ENCODE data around the gene FXN.

Gene FXN

GRCh38 chr9:69020301-69021145 is 15.0 kb upstream of the FXN start:
- H3K4me3 ChIP-seq (ENCODE audit: control insufficient read depth, low read depth, low read length): no peak overlapping the region
- DNase-seq (ENCODE audit: low read depth): no peak
- TF ChIP-seq, protein P1, sequence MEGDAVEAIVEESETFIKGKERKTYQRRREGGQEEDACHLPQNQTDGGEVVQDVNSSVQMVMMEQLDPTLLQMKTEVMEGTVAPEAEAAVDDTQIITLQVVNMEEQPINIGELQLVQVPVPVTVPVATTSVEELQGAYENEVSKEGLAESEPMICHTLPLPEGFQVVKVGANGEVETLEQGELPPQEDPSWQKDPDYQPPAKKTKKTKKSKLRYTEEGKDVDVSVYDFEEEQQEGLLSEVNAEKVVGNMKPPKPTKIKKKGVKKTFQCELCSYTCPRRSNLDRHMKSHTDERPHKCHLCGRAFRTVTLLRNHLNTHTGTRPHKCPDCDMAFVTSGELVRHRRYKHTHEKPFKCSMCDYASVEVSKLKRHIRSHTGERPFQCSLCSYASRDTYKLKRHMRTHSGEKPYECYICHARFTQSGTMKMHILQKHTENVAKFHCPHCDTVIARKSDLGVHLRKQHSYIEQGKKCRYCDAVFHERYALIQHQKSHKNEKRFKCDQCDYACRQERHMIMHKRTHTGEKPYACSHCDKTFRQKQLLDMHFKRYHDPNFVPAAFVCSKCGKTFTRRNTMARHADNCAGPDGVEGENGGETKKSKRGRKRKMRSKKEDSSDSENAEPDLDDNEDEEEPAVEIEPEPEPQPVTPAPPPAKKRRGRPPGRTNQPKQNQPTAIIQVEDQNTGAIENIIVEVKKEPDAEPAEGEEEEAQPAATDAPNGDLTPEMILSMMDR (conservative IDR thresholded peaks at IDR 0.05; ENCODE audit: control insufficient read depth, insufficient read depth, low read depth, low read length): no peak

GRCh38 chr9:69023650-69024049 is 11.9 kb upstream of the FXN start:
- TF ChIP-seq, protein P1 (conservative IDR thresholded peaks at IDR 0.05; ENCODE audit: control insufficient read depth, insufficient read depth, low read depth, low read length): no peak
- DNase-seq (ENCODE audit: low read depth): no peak
- no peak overlapping the region for H3K4me3 ChIP-seq (ENCODE audit: control insufficient read depth, low read depth, low read length)

DNA sequence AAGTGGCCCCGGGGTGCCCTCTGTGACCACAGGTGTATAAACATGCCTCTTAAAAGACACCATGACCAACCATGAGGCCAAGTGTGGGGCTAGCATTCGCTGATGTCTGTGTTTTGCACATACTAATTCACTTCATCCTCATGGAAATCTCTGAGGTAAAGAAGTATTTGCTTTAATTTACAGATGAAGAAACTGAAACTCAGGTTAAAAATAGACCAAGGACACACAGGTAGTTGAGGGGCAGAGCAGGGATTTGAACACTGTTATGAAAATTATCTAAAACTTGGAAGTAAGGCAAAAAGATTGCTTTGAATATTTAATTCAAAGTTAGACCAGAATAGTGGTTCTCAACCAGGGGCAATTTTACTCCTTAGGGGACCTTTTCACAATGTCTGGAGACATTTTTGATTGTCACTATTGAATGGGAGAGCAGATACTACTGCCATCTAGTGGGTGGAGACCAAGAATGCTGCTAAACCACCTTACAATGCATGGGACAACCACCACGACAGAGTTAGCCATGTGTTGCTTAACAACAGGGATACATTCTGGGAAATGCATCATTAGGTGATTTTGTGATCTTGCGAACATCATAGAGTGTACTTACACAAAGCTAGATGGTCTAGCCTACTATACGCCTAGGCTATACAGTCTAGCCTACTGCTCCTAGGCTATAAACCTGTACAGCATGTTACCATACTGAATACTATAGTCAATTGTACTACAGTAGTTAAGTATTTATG is 8.0 kb upstream of the FXN start:
- peak; percentile 54 for DNase-seq (ENCODE audit: low read depth)
- H3K4me3 ChIP-seq (ENCODE audit: control insufficient read depth, low read depth, low read length): no peak overlapping the region
- TF ChIP-seq, protein P1 (conservative IDR thresholded peaks at IDR 0.05; ENCODE audit: control insufficient read depth, insufficient read depth, low read depth, low read length): peak; percentile 77

DNA sequence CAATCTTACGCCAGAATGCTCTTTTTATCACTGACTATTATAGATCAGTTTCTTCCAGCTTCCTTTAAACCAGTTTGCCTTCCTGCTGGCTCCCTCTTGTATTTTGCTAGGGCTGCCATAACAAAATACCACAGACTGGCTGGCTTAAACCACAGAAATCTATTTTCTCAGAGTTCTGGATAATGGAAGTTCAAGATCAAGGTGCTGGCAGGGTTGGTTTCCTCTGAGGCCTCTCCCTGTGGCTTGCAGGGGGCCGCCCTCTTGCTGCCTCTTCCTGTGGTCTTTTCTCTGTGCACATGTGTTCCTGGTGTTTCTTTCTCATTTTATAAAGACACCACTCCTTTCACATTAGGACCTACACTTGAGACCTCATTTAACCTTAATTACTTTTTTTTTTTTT is 6.8 kb upstream of the FXN start:
- H3K4me3 ChIP-seq (ENCODE audit: control insufficient read depth, low read depth, low read length): no peak overlapping the region
- no peak for DNase-seq (ENCODE audit: low read depth)
- TF ChIP-seq, protein P1 (conservative IDR thresholded peaks at IDR 0.05; ENCODE audit: control insufficient read depth, insufficient read depth, low read depth, low read length): no peak

DNA sequence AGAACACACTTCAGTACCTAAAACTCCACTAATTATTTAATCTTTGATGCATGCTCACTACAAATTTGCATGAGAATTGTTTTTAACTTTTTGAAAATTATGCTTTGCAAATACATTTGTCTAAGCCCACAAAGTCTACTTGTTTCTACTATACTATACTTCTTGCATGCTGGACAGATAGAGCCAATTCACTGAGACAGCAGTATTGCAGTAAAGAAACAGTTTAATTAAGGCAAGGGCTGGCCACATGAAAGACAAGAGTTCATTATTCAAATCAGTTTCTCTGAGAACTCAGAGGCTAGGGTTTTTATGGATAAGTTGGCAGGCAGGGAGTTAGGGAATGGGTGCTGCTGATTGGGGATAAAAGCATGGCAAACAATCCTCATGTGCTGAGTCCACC is 6.0 kb upstream of the FXN start:
- no peak for DNase-seq (ENCODE audit: low read depth)
- TF ChIP-seq, protein P1 (conservative IDR thresholded peaks at IDR 0.05; ENCODE audit: control insufficient read depth, insufficient read depth, low read depth, low read length): no peak
- no peak overlapping the region for H3K4me3 ChIP-seq (ENCODE audit: control insufficient read depth, low read depth, low read length)

DNA sequence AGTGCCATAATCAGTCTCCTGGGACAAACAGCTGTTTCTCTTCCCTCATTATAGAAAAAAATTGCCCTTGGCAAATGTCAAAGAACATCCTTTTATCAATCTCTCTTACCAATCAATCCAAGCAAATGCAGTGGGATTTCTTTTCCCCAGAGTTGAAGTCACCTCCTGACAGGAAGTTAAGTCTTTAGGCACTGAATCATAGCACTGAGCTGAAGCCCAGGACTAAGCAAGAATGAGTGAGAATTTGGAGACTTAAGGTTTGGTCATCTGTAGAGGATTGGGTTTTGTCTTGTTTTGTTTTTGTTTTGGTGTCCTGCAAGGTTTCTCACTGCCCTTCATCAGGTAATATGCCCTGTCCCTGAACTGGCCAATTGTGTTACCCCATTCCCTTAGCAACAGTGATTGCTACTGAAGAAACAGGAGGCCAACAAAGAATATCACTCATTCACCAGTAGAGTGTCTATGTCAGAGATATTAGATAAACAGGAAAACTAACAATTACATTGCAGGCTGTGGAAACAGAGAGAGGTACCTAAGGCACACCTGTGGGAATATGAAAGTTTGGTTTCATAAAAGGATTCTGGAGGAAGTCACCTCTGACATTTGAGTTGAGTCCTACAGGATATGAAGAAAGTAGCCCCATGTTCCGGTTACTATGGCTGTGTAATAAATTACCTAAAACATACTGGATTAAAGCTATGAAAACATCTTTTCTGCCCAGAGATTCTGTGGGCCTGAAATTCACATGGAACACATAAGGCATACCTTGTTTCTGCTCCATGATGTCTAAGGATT is 4.5 kb upstream of the FXN start:
- H3K4me3 ChIP-seq (ENCODE audit: control insufficient read depth, low read depth, low read length): no peak overlapping the region
- DNase-seq (ENCODE audit: low read depth): peak; percentile 36
- TF ChIP-seq, protein P1 (conservative IDR thresholded peaks at IDR 0.05; ENCODE audit: control insufficient read depth, insufficient read depth, low read depth, low read length): no peak

Measured in fibroblast of mammary gland (primary cell).